Measurements from ENCODE around the gene ZBTB24.

- TF ChIP-seq CTCF (IDR thresholded peaks at IDR 0.05): no peak
- no peak for TF ChIP-seq EP300 (IDR thresholded peaks at IDR 0.05)
- TF ChIP-seq POLR2A (IDR thresholded peaks at IDR 0.05; ENCODE audit: low read depth): no peak
Observed at GRCh38 chr6:109515781-109516409, 32.9 kb upstream of the ZBTB24 start.
